OCI-LY3 (cell line): ENCODE measurements around the gene ZNF423.

ENCODE experiments used
- EZH2phosphoT487 ChIP-seq: fragments of 200-600 bp; shearing (Covaris generic); IDR thresholded peaks from 2 replicates; pipeline ENCODE4 v1.6.1; 2018; ENCODE audit warnings: antibody characterized with exemption, mixed run types, low read depth
- TF ChIP-seq, protein P1 (sequence below): fragments of 200-600, 300-600 bp; sonication (generic); IDR thresholded peaks from 2 replicates; pipeline ENCODE4 v1.5.1; 2014; ENCODE audit warnings: antibody characterized with exemption, low read length, low read depth

- TF ChIP-seq, protein P1, sequence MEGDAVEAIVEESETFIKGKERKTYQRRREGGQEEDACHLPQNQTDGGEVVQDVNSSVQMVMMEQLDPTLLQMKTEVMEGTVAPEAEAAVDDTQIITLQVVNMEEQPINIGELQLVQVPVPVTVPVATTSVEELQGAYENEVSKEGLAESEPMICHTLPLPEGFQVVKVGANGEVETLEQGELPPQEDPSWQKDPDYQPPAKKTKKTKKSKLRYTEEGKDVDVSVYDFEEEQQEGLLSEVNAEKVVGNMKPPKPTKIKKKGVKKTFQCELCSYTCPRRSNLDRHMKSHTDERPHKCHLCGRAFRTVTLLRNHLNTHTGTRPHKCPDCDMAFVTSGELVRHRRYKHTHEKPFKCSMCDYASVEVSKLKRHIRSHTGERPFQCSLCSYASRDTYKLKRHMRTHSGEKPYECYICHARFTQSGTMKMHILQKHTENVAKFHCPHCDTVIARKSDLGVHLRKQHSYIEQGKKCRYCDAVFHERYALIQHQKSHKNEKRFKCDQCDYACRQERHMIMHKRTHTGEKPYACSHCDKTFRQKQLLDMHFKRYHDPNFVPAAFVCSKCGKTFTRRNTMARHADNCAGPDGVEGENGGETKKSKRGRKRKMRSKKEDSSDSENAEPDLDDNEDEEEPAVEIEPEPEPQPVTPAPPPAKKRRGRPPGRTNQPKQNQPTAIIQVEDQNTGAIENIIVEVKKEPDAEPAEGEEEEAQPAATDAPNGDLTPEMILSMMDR: no peak
- no peak for TF ChIP-seq EZH2phosphoT487
Measured at GRCh38 chr16:49712106-49712505, 143.8 kb downstream of the ZNF423 start.
